ENCODE results near the gene TRPM7. TPM values are rescaled to one million over a fixed set of nuclear protein-coding genes. Genes with fewer than 3 reads are reported as not detected.

The TRPM7 gene
- total RNA-seq, 5 donors from 2014 or later (not counting 1 experiment from before 2014, with no cell fraction given): 38.9 to 49.1 (median 43.9) TPM

- Histone ChIP-seq H3K9me3 (no peaks in the 10 kb centered on the region), H3K4me1 (ENCODE audit: control insufficient read depth in 1 of 2, extremely low read depth in 1 of 2, insufficient read depth in 2 of 2, low read length in 2 of 2) (peaks cover 10 to 23% of the 10 kb centered on the region in 2 experiments), H3K27me3 (replicated peaks in 1 of 2; ENCODE audit: control insufficient read depth in 2 of 2, extremely low read depth in 1 of 2, insufficient read depth in 2 of 2, low read length in 1 of 2) (no peaks in the 10 kb centered on the region), H3K36me3 (ENCODE audit: control insufficient read depth in 2 of 2, extremely low read depth in 1 of 2, insufficient read depth in 1 of 2, low read length in 1 of 2) (peaks cover 0 to 3% of the 10 kb centered on the region in 2 donors), H3K27ac (ENCODE audit: low read length) (peak overlapping the region; percentile 84), H3K4me3 (ENCODE audit: control insufficient read depth in 1 of 2, extremely low read depth in 1 of 2, low read length in 1 of 2) (peak overlapping the region; percentile 89 to 97)
- peaks cover 49 to 55% (median 51%) of the 10 kb centered on the region in 3 donors for H3K4me1 Mint-ChIP-seq
- H3K27me3 Mint-ChIP-seq: no peaks in the 10 kb centered on the region
- WGBS (ENCODE audit: insufficient coverage): 50% methylated on average over 9 of the region's 10 CpGs
- H3K4me3 Mint-ChIP-seq: peak overlapping the region; percentile 97 to 98 (median 97)
- H3K9me3 Mint-ChIP-seq: no peaks in the 10 kb centered on the region
- peak overlapping the region; percentile 92 for H3K27ac Mint-ChIP-seq
- DNase-seq: peak in 1 of 35 experiments; percentile 6
- ChIA-PET CTCF (no interaction called here), POLR2A (no interaction called here)
- peaks cover 7% of the 10 kb centered on the region for H3K36me3 Mint-ChIP-seq
- ATAC-seq (replicated peaks in 1 of 4): peak; percentile 2 to 3 (median 2)
Measured at GRCh38 chr15:50687302-50687902, 805 bp upstream of the TRPM7 start.

- Histone ChIP-seq H3K4me3 (ENCODE audit: control insufficient read depth in 1 of 2, extremely low read depth in 1 of 2, low read length in 1 of 2) (peak overlapping the region; percentile 89 to 97), H3K36me3 (ENCODE audit: control insufficient read depth in 2 of 2, extremely low read depth in 1 of 2, insufficient read depth in 1 of 2, low read length in 1 of 2) (peaks cover 3% of the 10 kb centered on the region in 2 donors), H3K4me1 (ENCODE audit: control insufficient read depth in 1 of 2, extremely low read depth in 1 of 2, insufficient read depth in 2 of 2, low read length in 2 of 2) (peaks cover 10 to 23% of the 10 kb centered on the region in 2 experiments), H3K27ac (ENCODE audit: low read length) (peak overlapping the region; percentile 93), H3K27me3 (replicated peaks in 1 of 2; ENCODE audit: control insufficient read depth in 2 of 2, extremely low read depth in 1 of 2, insufficient read depth in 2 of 2, low read length in 1 of 2) (no peaks in the 10 kb centered on the region), H3K9me3 (no peaks in the 10 kb centered on the region)
- H3K4me3 Mint-ChIP-seq: peak overlapping the region; percentile 97 to 98 (median 97)
- H3K27me3 Mint-ChIP-seq: no peaks in the 10 kb centered on the region
- WGBS (ENCODE audit: insufficient coverage): 0% methylated on average over 29 of the region's 30 CpGs
- DNase-seq (peak in 33 of 35 experiments; percentile 43 to 87 (median 73)), ATAC-seq (replicated peaks in 1 of 4) (peak; percentile 38 to 79 (median 48))
- H3K36me3 Mint-ChIP-seq: peaks cover 13% of the 10 kb centered on the region
- CTCF ChIA-PET: interaction anchor here in 1 of 2 donors (0.6 kb wide), 1 partner anchor 24 kb away, joined by 3 read pairs; no protein-coding TSS in a partner anchor
- POLR2A ChIA-PET: interaction anchor here (0.6 to 1.0 kb wide), 2 partner anchors 222 to 331 kb away, joined by 3 to 4 read pairs; partner anchors contain the start of gene GABPB1 (in 1 of the 2)
- peaks cover 60 to 66% (median 60%) of the 10 kb centered on the region in 3 donors for H3K4me1 Mint-ChIP-seq
- no peaks in the 10 kb centered on the region for H3K9me3 Mint-ChIP-seq
- H3K27ac Mint-ChIP-seq: peak overlapping the region; percentile 95 to 96
Measured at GRCh38 chr15:50685976-50686468, 575 bp downstream of the TRPM7 start.

- CTCF ChIA-PET: interaction anchor here in 1 of 2 donors (0.6 kb wide), 1 partner anchor 23 kb away, joined by 3 read pairs; no protein-coding TSS in a partner anchor
Measured at GRCh38 chr15:50685191-50685975, 1.2 kb downstream of the TRPM7 start.

GRCh38 chr15:50681467-50681866, 5.1 kb downstream of the TRPM7 start:
- Mint-ChIP-seq H3K4me1 (peaks cover 58 to 67% (median 64%) of the 10 kb centered on the region in 3 donors), H3K9me3 (no peaks in the 10 kb centered on the region), H3K27ac (peak overlapping the region in 1 of 2 donors; percentile 37), H3K36me3 (peaks cover 13% of the 10 kb centered on the region), H3K4me3 (peak overlapping the region in 1 of 3 donors; percentile 19), H3K27me3 (no peaks in the 10 kb centered on the region)
- Histone ChIP-seq H3K27me3 (replicated peaks in 1 of 2; ENCODE audit: control insufficient read depth in 2 of 2, extremely low read depth in 1 of 2, insufficient read depth in 2 of 2, low read length in 1 of 2) (no peaks in the 10 kb centered on the region), H3K36me3 (ENCODE audit: control insufficient read depth in 2 of 2, extremely low read depth in 1 of 2, insufficient read depth in 1 of 2, low read length in 1 of 2) (peaks cover 3% of the 10 kb centered on the region in 2 donors), H3K9me3 (no peaks in the 10 kb centered on the region), H3K4me1 (ENCODE audit: control insufficient read depth in 1 of 2, extremely low read depth in 1 of 2, insufficient read depth in 2 of 2, low read length in 2 of 2) (peaks cover 4 to 33% of the 10 kb centered on the region in 2 experiments), H3K4me3 (ENCODE audit: control insufficient read depth in 1 of 2, extremely low read depth in 1 of 2, low read length in 1 of 2) (no peak overlapping the region), H3K27ac (ENCODE audit: low read length) (no peak overlapping the region)
- DNase-seq (no peak), ATAC-seq (replicated peaks in 1 of 4) (no peak)
- POLR2A ChIA-PET: interaction anchor here in 1 of 2 donors (0.5 to 0.7 kb wide), 2 partner anchors 336 to 1583 kb away, joined by 5 to 8 read pairs; no protein-coding TSS in a partner anchor
- CTCF ChIA-PET: interaction anchor here in 1 of 2 donors (0.6 kb wide), 1 partner anchor 9 kb away, joined by 6 read pairs; no protein-coding TSS in a partner anchor

More at GRCh38 chr15:50685191-50685975, 1.2 kb downstream of the TRPM7 start:
- no peak for ATAC-seq (replicated peaks in 1 of 4)
- 49% methylated on average over 5 of the region's 22 CpGs for WGBS (ENCODE audit: insufficient coverage)
- H3K27me3 ChIP-seq (replicated peaks in 1 of 2; ENCODE audit: control insufficient read depth in 2 of 2, extremely low read depth in 1 of 2, insufficient read depth in 2 of 2, low read length in 1 of 2): no peaks in the 10 kb centered on the region
- Mint-ChIP-seq H3K4me3 (peak overlapping the region; percentile 97 to 98 (median 97)), H3K27ac (peak overlapping the region; percentile 95 to 96), H3K4me1 (peaks cover 63 to 68% (median 64%) of the 10 kb centered on the region in 3 donors), H3K9me3 (no peaks in the 10 kb centered on the region), H3K27me3 (no peaks in the 10 kb centered on the region), H3K36me3 (peaks cover 13% of the 10 kb centered on the region)
- H3K36me3 ChIP-seq (ENCODE audit: control insufficient read depth in 2 of 2, extremely low read depth in 1 of 2, insufficient read depth in 1 of 2, low read length in 1 of 2): peaks cover 3% of the 10 kb centered on the region in 2 donors
- H3K9me3 ChIP-seq: no peaks in the 10 kb centered on the region
- peaks cover 10 to 23% of the 10 kb centered on the region in 2 experiments for H3K4me1 ChIP-seq (ENCODE audit: control insufficient read depth in 1 of 2, extremely low read depth in 1 of 2, insufficient read depth in 2 of 2, low read length in 2 of 2)
- peak in 1 of 35 experiments; percentile 23 for DNase-seq
- peak overlapping the region; percentile 93 for H3K27ac ChIP-seq (ENCODE audit: low read length)
- H3K4me3 ChIP-seq (ENCODE audit: control insufficient read depth in 1 of 2, extremely low read depth in 1 of 2, low read length in 1 of 2): peak overlapping the region; percentile 89 to 97
- POLR2A ChIA-PET: interaction anchor here (0.6 to 1.0 kb wide), 2 partner anchors 222 to 330 kb away, joined by 3 to 4 read pairs; partner anchors contain the start of gene GABPB1 (in 1 of the 2)

- Mint-ChIP-seq H3K27ac (peak overlapping the region in 1 of 2 donors; percentile 1), H3K36me3 (peaks cover 10% of the 10 kb centered on the region)
- CTCF ChIA-PET: interaction anchor here (0.5 to 1.9 kb wide), 4 partner anchors 10 to 252 kb away, joined by 4 to 6 read pairs (median 4); no protein-coding TSS in a partner anchor
Measured at GRCh38 chr15:50676799-50677483, 9.7 kb downstream of the TRPM7 start.

More at GRCh38 chr15:50676799-50677483, 9.7 kb downstream of the TRPM7 start:
- POLR2A ChIA-PET: no interaction called here
- H3K4me1 ChIP-seq (ENCODE audit: control insufficient read depth in 1 of 2, extremely low read depth in 1 of 2, insufficient read depth in 2 of 2, low read length in 2 of 2): peaks cover 3 to 11% of the 10 kb centered on the region in 2 experiments
- Mint-ChIP-seq H3K27me3 (no peaks in the 10 kb centered on the region), H3K4me3 (no peak overlapping the region), H3K4me1 (peaks cover 33 to 42% (median 38%) of the 10 kb centered on the region in 3 donors), H3K9me3 (no peaks in the 10 kb centered on the region)
- H3K36me3 ChIP-seq (ENCODE audit: control insufficient read depth in 2 of 2, extremely low read depth in 1 of 2, insufficient read depth in 1 of 2, low read length in 1 of 2): peaks cover 0 to 9% of the 10 kb centered on the region in 2 donors
- H3K27me3 ChIP-seq (replicated peaks in 1 of 2; ENCODE audit: control insufficient read depth in 2 of 2, extremely low read depth in 1 of 2, insufficient read depth in 2 of 2, low read length in 1 of 2): no peaks in the 10 kb centered on the region
- 90% methylated on average over 2 of the region's 6 CpGs for WGBS (ENCODE audit: insufficient coverage)
- no peaks in the 10 kb centered on the region for H3K9me3 ChIP-seq
- DNase-seq: no peak
- no peak overlapping the region for H3K4me3 ChIP-seq (ENCODE audit: control insufficient read depth in 1 of 2, extremely low read depth in 1 of 2, low read length in 1 of 2)
- H3K27ac ChIP-seq (ENCODE audit: low read length): no peak overlapping the region
- ATAC-seq (replicated peaks in 1 of 4): no peak
